NB4 (cell line): ENCODE results near the gene POLD4.

Experiments used
- DNase-seq: peaks from one replicate; pipeline ENCODE4 v3.0.0; 2010; ENCODE audit warnings: low read depth
- H3K4me3 ChIP-seq: one replicate; pipeline ENCODE4 v1.5.1; 2011; ENCODE audit warnings: mild to moderate bottlenecking, low read depth, low read length, moderate library complexity
- CTCF ChIP-seq: IDR thresholded peaks from one replicate; pipeline ENCODE4 v1.5.1; 2012; ENCODE audit warnings: low read depth, low read length
- MAX ChIP-seq: IDR thresholded peaks from 2 replicates; pipeline ENCODE4 v1.6.1; 2011; ENCODE audit warnings: low read depth, low read length
- MYC ChIP-seq: IDR thresholded peaks from 2 replicates; pipeline ENCODE4 v1.6.1; 2011; ENCODE audit warnings: low read depth, low read length
- POLR2A ChIP-seq: IDR thresholded peaks from 2 replicates; pipeline ENCODE4 v1.6.1; 2011; ENCODE audit warnings: mild to moderate bottlenecking; ENCODE audit not compliant: insufficient read length; ENCODE audit errors: extremely low read depth

The POLD4 gene

GRCh38 chr11:67371911-67372320, 18.6 kb upstream of the POLD4 start:
- peak overlapping the region; percentile 47 for H3K4me3 ChIP-seq
- TF ChIP-seq MAX (no peak), POLR2A (no peak), CTCF (no peak), MYC (no peak)
- peak; percentile 43 for DNase-seq

DNA sequence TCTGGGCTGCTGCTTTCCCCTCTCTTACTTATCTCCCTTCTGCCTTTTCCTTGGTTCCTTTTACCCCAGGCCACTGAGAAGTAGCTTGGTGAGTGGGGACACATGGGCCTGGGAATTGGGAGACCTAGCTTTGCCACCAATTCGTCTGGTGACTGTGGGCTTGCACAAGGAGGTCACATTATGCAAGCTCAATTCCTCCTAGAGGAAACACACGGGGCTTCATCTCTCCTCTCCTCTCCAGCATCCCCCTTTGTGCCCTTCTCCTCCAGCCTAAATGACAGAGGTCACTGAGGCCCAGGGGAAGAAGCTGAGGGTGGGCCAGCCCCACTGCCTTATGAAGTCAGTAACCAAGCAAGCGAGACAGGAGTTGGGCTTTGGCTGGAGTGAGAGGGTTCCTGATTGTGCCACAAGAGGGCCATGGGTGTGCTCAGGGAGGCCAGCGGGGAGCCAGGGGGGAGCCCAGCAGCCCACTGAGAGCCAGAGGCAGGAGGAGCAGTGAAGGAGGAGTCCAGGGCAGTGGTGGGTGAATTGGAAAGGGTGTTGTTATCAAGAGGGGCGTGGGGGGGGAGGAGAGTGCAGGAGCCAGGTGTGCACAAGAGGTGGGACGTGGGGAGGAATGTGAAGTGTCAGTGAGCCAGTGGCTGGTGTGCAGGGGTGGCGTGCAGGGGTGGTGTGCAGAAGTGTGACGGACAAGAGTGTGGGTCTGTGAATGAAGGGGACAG, 18.0 kb upstream of the POLD4 start:
- peak; percentile 82 for DNase-seq
- TF ChIP-seq MAX (no peak), CTCF (peak; percentile 58)
- H3K4me3 ChIP-seq: peak overlapping the region; percentile 47

DNA sequence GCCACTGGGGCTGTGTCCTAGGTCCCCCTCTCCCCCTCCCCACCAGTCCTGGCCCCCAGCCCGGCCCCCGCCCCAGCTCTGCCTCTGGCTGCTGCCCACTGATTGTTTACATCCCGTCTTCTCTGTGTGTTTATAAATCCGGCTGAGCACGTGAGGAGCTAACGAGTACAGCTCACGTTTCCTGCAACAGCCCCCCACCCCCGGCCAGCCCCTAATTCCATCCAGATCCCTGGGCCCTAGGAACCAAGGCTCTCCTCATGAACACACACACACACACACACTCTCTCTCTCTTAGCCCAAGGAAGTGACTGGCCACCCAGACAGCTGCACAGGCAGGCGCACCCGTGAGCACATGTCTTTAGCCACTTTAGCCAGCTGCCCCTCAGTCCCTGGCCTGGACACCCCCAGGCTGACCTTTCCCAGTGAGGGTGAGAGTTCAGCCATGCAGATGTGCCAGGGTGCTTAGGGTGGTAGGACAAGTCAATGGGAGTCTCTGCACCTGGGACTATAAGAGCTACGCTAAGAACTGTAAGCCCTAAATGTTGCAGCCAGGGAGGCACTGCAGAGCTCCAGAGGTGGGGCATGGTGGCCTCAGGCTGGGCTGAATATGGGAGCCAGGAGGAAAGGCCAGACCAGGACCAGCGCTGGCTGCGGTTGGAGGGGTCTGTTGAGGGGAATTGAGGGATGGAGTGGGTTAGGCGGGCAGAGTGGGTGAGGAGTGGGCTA, 17.2 kb upstream of the POLD4 start:
- DNase-seq: no peak
- no peak for TF ChIP-seq MYC
- peak; percentile 39; the same call in 1 of the 2 replicates for TF ChIP-seq MAX
- H3K4me3 ChIP-seq: no peak overlapping the region

- no peak overlapping the region for H3K4me3 ChIP-seq
- no peak for TF ChIP-seq POLR2A
- TF ChIP-seq MAX: no peak
- no peak for TF ChIP-seq CTCF
- no peak for TF ChIP-seq MYC
- DNase-seq: no peak
These were observed 16.5 kb upstream of the POLD4 start for GRCh38 chr11:67369801-67370284.

GRCh38 chr11:67369275-67369674, 15.9 kb upstream of the POLD4 start:
- no peak for DNase-seq
- TF ChIP-seq POLR2A: no peak
- no peak for TF ChIP-seq CTCF
- TF ChIP-seq MYC: no peak
- TF ChIP-seq MAX: no peak
- no peak overlapping the region for H3K4me3 ChIP-seq

- TF ChIP-seq MAX (no peak), CTCF (no peak), POLR2A (no peak), MYC (no peak)
- H3K4me3 ChIP-seq: no peak overlapping the region
- no peak for DNase-seq
These were observed 15.3 kb upstream of the POLD4 start for GRCh38 chr11:67368621-67369020.
